HG02678 (cell line): ENCODE results near the gene RCAN2.
A peak's percentile ranks its signal among the peaks of the same experiment; 100 is the strongest.

ENCODE experiments used
- ATAC-seq: cut with Tn5 transposase; IDR thresholded peaks from one replicate; pipeline ENCODE4 v1.9.1; 2021; ENCODE audit warnings: mild to moderate bottlenecking, moderate library complexity; ENCODE audit not compliant: unreplicated experiment

RCAN2 gene

GRCh38 chr6:46491628-46492547, 639 bp upstream of the RCAN2 start:
- ATAC-seq, result peak; percentile 49

- ATAC-seq, result no peak
Observed at GRCh38 chr6:46490425-46491200, 636 bp downstream of the RCAN2 start.

GRCh38 chr6:46486181-46486580, 5.1 kb downstream of the RCAN2 start:
- ATAC-seq, result no peak

GRCh38 chr6:46484081-46484820, 7.0 kb downstream of the RCAN2 start:
- ATAC-seq, result no peak

GRCh38 chr6:46476301-46476700, 14.9 kb downstream of the RCAN2 start:
- no peak for ATAC-seq

GRCh38 chr6:46473881-46474280, 17.4 kb downstream of the RCAN2 start:
- no peak for ATAC-seq

GRCh38 chr6:46472243-46472642, 19.0 kb downstream of the RCAN2 start:
- ATAC-seq, result no peak

GRCh38 chr6:46469021-46469420, 22.2 kb downstream of the RCAN2 start:
- no peak for ATAC-seq

- ATAC-seq, result no peak
Observed at GRCh38 chr6:46468403-46469010, 22.7 kb downstream of the RCAN2 start.

GRCh38 chr6:46466570-46466969, 24.7 kb downstream of the RCAN2 start:
- no peak for ATAC-seq

- ATAC-seq, result no peak
Observed at GRCh38 chr6:46465294-46466165, 25.7 kb downstream of the RCAN2 start.

GRCh38 chr6:46456297-46456696, 35.0 kb downstream of the RCAN2 start:
- ATAC-seq, result no peak

- ATAC-seq, result no peak
Observed at GRCh38 chr6:46454691-46455090, 36.6 kb downstream of the RCAN2 start.

GRCh38 chr6:46453741-46454316, 37.4 kb downstream of the RCAN2 start:
- no peak for ATAC-seq

GRCh38 chr6:46453216-46453615, 38.0 kb downstream of the RCAN2 start:
- ATAC-seq, result no peak

- ATAC-seq, result no peak
Observed at GRCh38 chr6:46452312-46452917, 38.8 kb downstream of the RCAN2 start.

GRCh38 chr6:46451343-46451742, 39.9 kb downstream of the RCAN2 start:
- ATAC-seq, result no peak

GRCh38 chr6:46444772-46445454, 46.3 kb downstream of the RCAN2 start:
- no peak for ATAC-seq

GRCh38 chr6:46443623-46444022, 47.6 kb downstream of the RCAN2 start:
- ATAC-seq, result no peak
